ENCODE data around the gene KIF24. TPM values are rescaled to one million over a fixed set of nuclear protein-coding genes. Genes with fewer than 3 reads are reported as not detected.

KIF24 gene
- total RNA-seq, 4 donors from 2014 or later: 0.59 to 1.9 (median 1.5) TPM

DNA sequence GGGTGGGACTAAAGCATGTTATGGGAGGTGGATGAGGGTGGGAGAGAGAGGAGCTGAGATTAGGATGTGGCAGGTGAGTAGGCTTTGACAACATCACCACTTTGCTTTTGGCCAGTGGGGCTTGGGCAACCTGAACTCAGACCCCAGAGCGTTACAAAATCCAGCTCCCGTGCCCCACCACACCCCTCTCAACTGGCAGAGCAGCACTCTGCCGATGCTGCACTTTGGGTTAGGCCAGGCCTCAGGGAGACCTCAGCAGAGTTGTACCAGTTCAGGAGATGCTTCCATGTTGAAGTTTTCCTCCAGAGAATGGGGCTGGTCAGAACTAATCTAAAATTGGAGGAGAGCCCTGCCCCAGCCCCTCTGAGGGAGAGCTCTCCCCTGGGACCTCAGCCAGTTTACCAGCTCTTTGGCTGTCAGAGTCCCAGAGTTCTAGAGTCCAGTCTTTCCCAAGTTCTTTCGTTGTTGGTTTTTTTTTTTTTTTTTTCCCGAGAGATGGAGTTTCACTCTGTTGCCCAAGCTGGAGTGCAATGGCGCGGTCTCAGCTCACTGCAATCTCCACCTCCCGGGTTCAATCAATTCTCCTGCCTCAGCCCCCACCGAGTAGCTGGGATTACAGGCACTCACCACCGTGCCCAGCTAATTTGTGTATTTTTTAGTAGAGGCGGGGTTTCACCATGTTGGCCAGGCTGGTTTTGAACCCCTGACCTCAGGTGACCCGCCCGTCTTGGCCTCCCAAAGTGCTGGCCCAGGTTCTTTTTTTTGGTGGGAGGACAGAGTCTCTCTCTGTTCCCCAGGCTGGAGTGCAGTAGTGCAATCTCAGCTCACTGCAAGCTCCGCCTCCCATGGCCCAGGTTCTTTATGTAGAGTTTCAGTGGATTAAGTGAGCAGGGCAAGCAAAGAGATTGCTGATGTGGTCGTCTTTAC, 18.1 kb upstream of the KIF24 start:
- Histone ChIP-seq H3K4me3 (no peak overlapping the region), H3K36me3 (peaks cover 0 to 48% (median 0%) of the 10 kb centered on the region in 3 donors), H3K27me3 (no peaks in the 10 kb centered on the region), H3K27ac (no peak overlapping the region), H3K9me3 (no peaks in the 10 kb centered on the region), H3K4me1 (peaks cover 0 to 34% (median 4%) of the 10 kb centered on the region in 4 donors)
- no peak for DNase-seq (ENCODE audit: low spot score in 2 of 2)
- 86 to 90% methylated on average over 15 of the region's 15 CpGs for WGBS, 2 donors
- TF ChIP-seq, protein P1, sequence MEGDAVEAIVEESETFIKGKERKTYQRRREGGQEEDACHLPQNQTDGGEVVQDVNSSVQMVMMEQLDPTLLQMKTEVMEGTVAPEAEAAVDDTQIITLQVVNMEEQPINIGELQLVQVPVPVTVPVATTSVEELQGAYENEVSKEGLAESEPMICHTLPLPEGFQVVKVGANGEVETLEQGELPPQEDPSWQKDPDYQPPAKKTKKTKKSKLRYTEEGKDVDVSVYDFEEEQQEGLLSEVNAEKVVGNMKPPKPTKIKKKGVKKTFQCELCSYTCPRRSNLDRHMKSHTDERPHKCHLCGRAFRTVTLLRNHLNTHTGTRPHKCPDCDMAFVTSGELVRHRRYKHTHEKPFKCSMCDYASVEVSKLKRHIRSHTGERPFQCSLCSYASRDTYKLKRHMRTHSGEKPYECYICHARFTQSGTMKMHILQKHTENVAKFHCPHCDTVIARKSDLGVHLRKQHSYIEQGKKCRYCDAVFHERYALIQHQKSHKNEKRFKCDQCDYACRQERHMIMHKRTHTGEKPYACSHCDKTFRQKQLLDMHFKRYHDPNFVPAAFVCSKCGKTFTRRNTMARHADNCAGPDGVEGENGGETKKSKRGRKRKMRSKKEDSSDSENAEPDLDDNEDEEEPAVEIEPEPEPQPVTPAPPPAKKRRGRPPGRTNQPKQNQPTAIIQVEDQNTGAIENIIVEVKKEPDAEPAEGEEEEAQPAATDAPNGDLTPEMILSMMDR (IDR thresholded peaks at IDR 0.05): no peak
- no peak for TF ChIP-seq POLR2A (IDR thresholded peaks at IDR 0.05)
- no peak for TF ChIP-seq EP300 (IDR thresholded peaks at IDR 0.05)

DNA sequence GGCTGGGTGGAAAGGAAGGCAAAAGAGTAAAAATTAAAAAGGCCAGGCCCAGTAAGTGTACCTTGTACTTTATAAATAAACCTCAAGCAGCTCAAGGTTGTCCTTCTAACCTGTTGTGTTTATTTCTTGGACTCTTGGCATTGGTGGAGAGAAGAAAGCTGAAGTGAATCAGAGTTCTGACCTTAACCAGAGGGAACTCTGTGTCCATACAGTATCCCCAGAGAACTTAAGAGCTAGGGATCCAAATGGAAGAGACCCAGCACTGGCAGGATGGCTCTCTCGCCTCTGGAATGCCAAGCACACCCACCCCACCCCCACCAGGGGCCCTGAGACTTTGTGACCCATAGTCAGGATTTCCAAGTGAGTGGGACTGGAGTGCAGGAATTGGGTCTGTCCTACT, 14.5 kb upstream of the KIF24 start:
- no peak for TF ChIP-seq POLR2A (IDR thresholded peaks at IDR 0.05)
- TF ChIP-seq EP300 (IDR thresholded peaks at IDR 0.05): no peak
- TF ChIP-seq, protein P1 (IDR thresholded peaks at IDR 0.05): no peak
- Histone ChIP-seq H3K27ac (peak overlapping the region in 3 of 4 donors; percentile 14 to 66 (median 60)), H3K4me1 (peaks cover 0 to 44% (median 4%) of the 10 kb centered on the region in 4 donors), H3K36me3 (peaks cover 0 to 66% (median 5%) of the 10 kb centered on the region in 3 donors), H3K27me3 (no peaks in the 10 kb centered on the region), H3K4me3 (no peak overlapping the region), H3K9me3 (no peaks in the 10 kb centered on the region)
- no peak for DNase-seq (ENCODE audit: low spot score in 2 of 2)
- WGBS, 2 donors: 43 to 69% methylated on average over 1 of the region's 1 CpG

DNA sequence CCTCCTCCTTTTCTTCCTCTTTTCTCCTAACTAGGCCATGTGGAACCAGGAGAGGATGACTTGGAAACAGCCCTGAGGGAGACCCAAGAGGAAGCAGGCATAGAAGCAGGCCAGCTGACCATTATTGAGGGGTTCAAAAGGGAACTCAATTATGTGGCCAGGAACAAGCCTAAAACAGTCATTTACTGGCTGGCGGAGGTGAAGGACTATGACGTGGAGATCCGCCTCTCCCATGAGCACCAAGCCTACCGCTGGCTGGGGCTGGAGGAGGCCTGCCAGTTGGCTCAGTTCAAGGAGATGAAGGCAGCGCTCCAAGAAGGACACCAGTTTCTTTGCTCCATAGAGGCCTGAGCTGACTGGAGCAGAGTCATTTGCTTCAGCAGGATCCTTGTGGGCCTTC, 14.0 kb upstream of the KIF24 start:
- Histone ChIP-seq H3K4me1 (peaks cover 0 to 44% (median 4%) of the 10 kb centered on the region in 4 donors), H3K36me3 (peaks cover 0 to 64% (median 5%) of the 10 kb centered on the region in 3 donors), H3K27me3 (no peaks in the 10 kb centered on the region), H3K4me3 (no peak overlapping the region), H3K9me3 (no peaks in the 10 kb centered on the region), H3K27ac (peak overlapping the region in 3 of 4 donors; percentile 14 to 66 (median 60))
- WGBS, 2 donors: 73% methylated on average over 5 of the region's 5 CpGs
- DNase-seq (ENCODE audit: low spot score in 2 of 2): peak; percentile 63 to 72
- no peak for TF ChIP-seq POLR2A (IDR thresholded peaks at IDR 0.05)
- TF ChIP-seq EP300 (IDR thresholded peaks at IDR 0.05): peak in 1 of 2 donors; percentile 60
- TF ChIP-seq, protein P1 (IDR thresholded peaks at IDR 0.05): no peak

DNA sequence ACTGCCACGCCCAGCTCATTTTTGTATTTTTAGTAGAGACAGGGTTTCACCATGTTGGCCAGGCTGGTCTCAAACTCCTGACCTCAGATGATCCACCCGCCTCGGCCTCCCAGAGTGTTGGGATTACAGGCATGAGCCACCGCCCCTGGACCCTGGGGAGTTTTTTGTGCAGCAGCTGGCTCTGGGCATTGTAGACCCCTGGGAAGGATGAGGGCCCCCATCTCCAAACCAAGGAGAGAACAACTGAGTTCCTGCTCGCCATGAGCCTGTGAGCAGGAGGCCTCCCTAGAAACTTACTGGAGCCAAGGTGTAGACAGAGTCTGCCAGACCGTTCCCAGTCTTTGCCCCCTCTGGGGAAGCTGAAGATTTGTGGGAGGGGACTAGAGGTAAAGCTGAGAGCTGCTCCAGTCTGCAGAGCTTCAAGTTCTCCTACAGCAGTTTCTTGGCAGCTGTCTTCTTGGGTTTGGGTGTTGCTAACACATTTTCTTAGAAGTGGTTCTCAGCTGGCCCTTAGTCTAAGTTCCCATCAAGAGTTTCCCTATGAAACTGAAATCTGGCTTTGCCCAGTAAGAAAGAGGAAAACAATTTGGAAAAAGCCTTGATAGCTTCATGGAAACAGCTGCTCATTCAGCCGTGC, 12.7 kb upstream of the KIF24 start:
- H3K27ac ChIP-seq: peak overlapping the region in 2 of 4 donors; percentile 24 to 40
- DNase-seq (ENCODE audit: low spot score in 2 of 2): no peak

More for the DNA sequence above, 12.7 kb upstream of the KIF24 start:
- H3K4me1 ChIP-seq: peaks cover 0 to 44% (median 5%) of the 10 kb centered on the region in 4 donors
- no peak overlapping the region for H3K4me3 ChIP-seq
- H3K9me3 ChIP-seq: no peaks in the 10 kb centered on the region
- peaks cover 0 to 64% (median 5%) of the 10 kb centered on the region in 3 donors for H3K36me3 ChIP-seq
- TF ChIP-seq EP300 (IDR thresholded peaks at IDR 0.05): no peak
- TF ChIP-seq POLR2A (IDR thresholded peaks at IDR 0.05): no peak
- TF ChIP-seq, protein P1 (IDR thresholded peaks at IDR 0.05): no peak
- 87 to 89% methylated on average over 7 of the region's 7 CpGs for WGBS, 2 donors
- H3K27me3 ChIP-seq: no peaks in the 10 kb centered on the region
